Neuron (in vitro differentiated cells): ENCODE results near the gene MAP7.
A peak's percentile ranks its signal among the peaks of the same experiment; 100 is the strongest.
"Not testable (repeated sequence)": the region's sequence is repeated elsewhere in the genome, so short reads cannot be mapped to it uniquely, and the experiment has no call there.

Experiments
- H2AFZ ChIP-seq: one replicate; pipeline ENCODE4 v1.6.1; 2013; ENCODE audit warnings: low read depth, mild to moderate bottlenecking, inconsistent platforms, low read length, moderate library complexity
- H3K27me3 ChIP-seq: one replicate; pipeline ENCODE4 v1.6.1; 2013; ENCODE audit warnings: low read length; ENCODE audit not compliant: insufficient read depth
- H3K36me3 ChIP-seq: one replicate; pipeline ENCODE4 v1.6.1; 2013; ENCODE audit warnings: low read length; ENCODE audit not compliant: insufficient read depth
- H3K4me1 ChIP-seq: one replicate; pipeline ENCODE4 v1.6.1; 2013; ENCODE audit warnings: low read length; ENCODE audit not compliant: insufficient read depth
- H3K4me3 ChIP-seq: 2 replicates; pipeline ENCODE4 v1.5.1; 2013; ENCODE audit warnings: mild to moderate bottlenecking, low read length, moderate library complexity
- H3K9me3 ChIP-seq: one replicate; pipeline ENCODE4 v1.6.1; 2013; ENCODE audit warnings: low read length

MAP7 gene

DNA sequence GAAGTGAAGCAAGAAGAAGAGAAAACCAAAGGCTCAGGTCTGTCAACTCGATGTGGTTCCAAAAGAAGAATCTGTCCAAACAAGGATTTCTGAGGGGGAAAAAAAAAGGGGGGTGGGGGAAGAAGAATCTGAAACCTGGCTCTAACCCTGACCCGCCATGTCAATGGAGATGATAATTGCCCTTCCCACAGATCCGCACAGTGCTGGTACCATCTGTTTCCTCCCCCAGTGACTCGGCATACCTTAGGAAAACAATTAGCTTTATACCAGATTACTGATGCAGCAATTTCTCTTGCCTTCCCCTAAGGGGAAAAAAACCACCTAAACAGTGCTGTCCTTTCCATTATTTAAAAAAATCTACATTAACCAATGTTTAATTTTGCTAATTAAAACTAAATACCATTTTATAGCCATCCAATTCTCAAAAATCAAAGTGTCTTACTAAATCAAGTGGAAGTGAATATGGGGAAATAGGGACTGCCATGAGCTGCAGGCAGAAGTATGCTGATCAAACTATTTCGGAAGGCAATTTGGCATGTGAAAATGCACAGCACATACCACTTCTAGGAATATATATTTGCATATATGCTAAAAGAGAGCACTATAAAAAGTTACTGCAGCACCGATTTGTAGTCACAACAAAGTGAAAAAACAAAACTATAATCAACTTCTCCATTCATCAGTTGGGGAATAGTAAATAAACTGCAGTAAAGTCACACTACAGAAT lies 46.8 kb downstream of the MAP7 start:
- Histone ChIP-seq H3K4me1 (peaks cover 14% of the 10 kb centered on the region), H3K36me3 (no peaks in the 10 kb centered on the region), H3K27me3 (no peaks in the 10 kb centered on the region)

DNA sequence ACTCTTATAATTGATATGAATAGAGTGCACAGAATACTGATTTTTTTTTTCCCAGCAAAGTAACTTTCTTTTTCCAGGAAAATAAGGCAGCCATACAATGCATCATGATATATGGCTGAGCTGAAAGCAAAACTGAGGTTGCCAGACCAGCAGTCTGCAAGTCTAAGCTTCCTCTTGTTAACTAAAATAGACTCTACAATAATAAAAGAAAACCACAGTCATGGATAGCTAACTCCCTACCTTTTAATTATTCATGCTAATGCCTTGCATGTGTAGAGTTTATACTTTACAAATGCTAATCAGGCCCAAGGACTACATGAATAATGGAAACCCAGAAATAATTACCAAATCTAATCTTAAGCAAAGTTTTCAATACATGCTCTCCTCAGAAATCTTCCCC lies 47.4 kb downstream of the MAP7 start:
- Histone ChIP-seq H2AFZ (peak overlapping the region; percentile 40), H3K27me3 (no peaks in the 10 kb centered on the region), H3K9me3 (no peaks in the 10 kb centered on the region), H3K36me3 (no peaks in the 10 kb centered on the region), H3K4me3 (no peak overlapping the region), H3K4me1 (peaks cover 14% of the 10 kb centered on the region)

More for the DNA sequence above, 46.8 kb downstream of the MAP7 start:
- Histone ChIP-seq H3K4me3 (no peak overlapping the region), H2AFZ (peak overlapping the region; percentile 40), H3K9me3 (no peaks in the 10 kb centered on the region)

DNA sequence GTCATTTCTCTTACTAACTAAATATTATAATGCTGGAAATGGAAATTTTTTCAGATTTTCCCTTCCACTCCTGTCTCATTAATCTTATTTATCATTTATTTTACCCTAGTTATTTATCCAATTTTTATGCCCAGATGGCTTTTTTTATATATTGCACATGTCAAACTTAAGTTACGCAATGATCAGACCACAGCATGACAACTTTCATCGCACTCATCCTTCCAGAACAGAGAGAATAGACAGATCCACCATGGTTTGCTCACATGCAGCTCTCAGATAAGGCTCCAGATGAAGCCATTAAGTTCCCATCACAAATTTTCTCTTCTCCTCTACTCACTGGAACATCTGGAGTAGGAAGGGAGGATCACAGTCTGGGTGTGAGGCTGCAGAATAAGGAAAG lies 48.7 kb downstream of the MAP7 start:
- no peaks in the 10 kb centered on the region for H3K27me3 ChIP-seq
- peaks cover 14% of the 10 kb centered on the region for H3K4me1 ChIP-seq
- no peak overlapping the region for H2AFZ ChIP-seq
- H3K9me3 ChIP-seq, result no peaks in the 10 kb centered on the region
- no peaks in the 10 kb centered on the region for H3K36me3 ChIP-seq
- no peak overlapping the region for H3K4me3 ChIP-seq

DNA sequence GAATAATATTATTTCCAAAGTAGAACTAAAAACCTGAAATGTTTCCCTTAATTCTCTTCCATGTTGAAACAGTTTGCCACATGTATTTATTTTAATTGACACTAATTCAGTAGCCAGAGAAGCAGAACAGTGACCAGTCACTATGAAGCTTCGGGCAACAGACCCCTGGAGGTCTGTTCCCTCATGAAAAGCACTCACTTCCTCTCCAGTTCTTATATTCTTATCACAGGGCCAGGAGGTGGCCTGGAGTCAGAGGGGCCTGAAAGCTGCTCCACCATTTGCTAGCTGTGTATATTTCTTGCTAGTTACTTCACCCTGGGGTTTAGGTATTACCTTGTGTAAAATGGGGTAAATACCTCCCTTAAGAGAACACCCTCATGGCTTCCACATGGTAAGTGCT lies 49.1 kb downstream of the MAP7 start:
- Histone ChIP-seq H3K9me3 (no peaks in the 10 kb centered on the region), H3K36me3 (no peaks in the 10 kb centered on the region), H3K27me3 (no peaks in the 10 kb centered on the region), H2AFZ (no peak overlapping the region), H3K4me1 (peaks cover 14% of the 10 kb centered on the region), H3K4me3 (no peak overlapping the region)

DNA sequence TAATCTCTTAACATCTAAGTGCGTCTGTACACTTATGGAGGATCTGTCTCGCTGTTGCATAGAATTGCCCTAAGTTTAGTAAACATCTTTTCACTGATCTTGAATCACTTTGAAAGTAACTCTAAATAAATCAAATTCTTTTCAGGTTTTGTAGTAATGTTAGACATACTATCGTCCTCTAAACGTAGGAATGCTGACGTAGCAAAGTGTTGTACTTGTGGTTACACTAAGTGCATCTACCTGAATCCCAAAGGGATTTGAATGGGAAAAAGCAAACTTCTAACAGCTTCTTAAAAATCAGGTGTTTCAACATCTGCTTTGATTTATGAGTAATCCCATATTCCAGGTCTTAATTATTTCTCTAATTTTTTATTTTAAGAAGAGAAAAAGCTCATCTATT lies 49.8 kb downstream of the MAP7 start:
- Histone ChIP-seq H3K4me1 (peaks cover 14% of the 10 kb centered on the region), H3K36me3 (no peaks in the 10 kb centered on the region), H3K9me3 (no peaks in the 10 kb centered on the region), H3K4me3 (no peak overlapping the region), H3K27me3 (no peaks in the 10 kb centered on the region), H2AFZ (no peak overlapping the region)

DNA sequence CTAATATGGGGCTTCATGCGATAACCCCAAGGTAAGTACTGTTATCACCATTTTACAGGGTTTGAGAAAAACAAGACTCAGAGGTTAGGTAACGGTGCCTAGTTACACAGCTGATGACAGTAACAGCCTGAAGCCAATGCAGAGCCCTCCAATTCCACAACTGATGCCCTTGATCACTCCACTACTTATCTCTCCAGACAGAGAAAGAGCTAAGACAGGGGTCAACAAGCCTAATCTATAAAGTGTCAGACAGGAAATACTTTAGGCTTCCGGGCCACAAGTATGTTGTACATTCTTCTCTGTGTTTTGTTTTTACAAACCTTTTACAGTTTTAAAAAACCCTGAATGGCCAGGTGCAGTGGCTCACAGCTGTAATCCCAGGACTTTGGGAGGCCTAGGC lies 50.9 kb downstream of the MAP7 start:
- H3K27me3 ChIP-seq, result no peaks in the 10 kb centered on the region

DNA sequence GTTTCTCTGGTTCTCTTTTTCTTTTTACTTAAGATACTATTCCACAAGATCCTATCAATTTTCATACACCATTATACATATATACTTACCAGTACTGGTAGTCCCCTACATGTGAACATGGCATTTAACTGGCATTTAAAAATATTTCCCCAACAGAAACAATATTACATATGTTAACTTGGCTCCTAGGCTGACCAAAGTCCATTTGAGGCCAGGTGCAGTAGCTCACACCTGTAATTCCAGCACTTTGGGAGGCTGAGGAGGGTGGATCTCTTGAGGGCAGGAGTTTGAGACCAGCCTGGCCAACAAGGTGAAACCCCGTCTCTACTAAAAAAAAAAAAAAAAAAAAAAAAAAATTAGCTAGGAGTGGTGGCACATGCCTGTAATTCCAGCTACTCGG lies 53.8 kb downstream of the MAP7 start:
- H3K4me1 ChIP-seq, H3K27me3 ChIP-seq, H2AFZ ChIP-seq, H3K9me3 ChIP-seq, H3K4me3 ChIP-seq, H3K36me3 ChIP-seq: not testable (repeated sequence)

More for the DNA sequence above, 50.9 kb downstream of the MAP7 start:
- Histone ChIP-seq H3K4me1 (peaks cover 14% of the 10 kb centered on the region), H3K36me3 (no peaks in the 10 kb centered on the region), H2AFZ (no peak overlapping the region), H3K9me3 (no peaks in the 10 kb centered on the region), H3K4me3 (no peak overlapping the region)

DNA sequence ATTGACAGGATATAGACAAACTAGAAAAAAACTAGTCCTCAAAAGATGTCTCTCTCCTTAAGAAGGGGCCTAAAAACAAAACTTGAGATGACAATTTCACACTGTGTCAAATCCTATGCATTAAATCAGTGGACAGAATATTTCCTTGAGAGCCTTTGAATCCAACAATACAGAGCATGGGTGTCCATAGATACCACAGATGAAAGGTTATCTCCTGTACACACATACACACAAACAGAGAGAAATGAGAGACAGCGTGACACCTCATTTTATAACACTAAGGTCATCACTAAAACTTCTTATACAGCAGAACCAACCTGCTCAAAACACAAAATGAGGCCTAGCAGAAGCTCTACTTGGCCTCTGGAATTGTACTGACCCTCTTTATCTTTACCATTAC lies 55.5 kb downstream of the MAP7 start:
- Histone ChIP-seq H3K4me3 (no peak overlapping the region), H3K36me3 (no peaks in the 10 kb centered on the region), H3K27me3 (no peaks in the 10 kb centered on the region), H3K9me3 (no peaks in the 10 kb centered on the region), H2AFZ (no peak overlapping the region), H3K4me1 (no peaks in the 10 kb centered on the region)

DNA sequence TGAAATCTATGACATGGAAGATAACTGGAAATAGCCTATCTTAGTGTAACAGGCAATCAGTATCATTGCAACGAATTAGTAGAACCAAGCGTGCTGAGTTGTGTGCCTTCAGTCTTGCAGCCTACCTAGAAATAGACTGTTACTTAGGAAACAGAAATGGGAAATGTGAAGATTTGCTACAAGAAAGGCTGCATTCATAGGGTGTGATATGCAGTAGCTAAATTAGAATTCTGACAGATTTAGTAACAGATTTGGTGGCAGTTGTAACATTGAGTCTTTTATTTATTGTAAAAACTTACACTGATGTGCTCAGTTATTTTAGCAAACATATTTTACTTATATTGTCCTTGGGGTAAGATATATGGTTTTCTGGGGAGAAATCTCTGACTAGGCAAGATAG lies 56.2 kb downstream of the MAP7 start:
- Histone ChIP-seq H2AFZ (no peak overlapping the region), H3K4me1 (no peaks in the 10 kb centered on the region), H3K27me3 (no peaks in the 10 kb centered on the region), H3K4me3 (no peak overlapping the region), H3K36me3 (no peaks in the 10 kb centered on the region), H3K9me3 (no peaks in the 10 kb centered on the region)

DNA sequence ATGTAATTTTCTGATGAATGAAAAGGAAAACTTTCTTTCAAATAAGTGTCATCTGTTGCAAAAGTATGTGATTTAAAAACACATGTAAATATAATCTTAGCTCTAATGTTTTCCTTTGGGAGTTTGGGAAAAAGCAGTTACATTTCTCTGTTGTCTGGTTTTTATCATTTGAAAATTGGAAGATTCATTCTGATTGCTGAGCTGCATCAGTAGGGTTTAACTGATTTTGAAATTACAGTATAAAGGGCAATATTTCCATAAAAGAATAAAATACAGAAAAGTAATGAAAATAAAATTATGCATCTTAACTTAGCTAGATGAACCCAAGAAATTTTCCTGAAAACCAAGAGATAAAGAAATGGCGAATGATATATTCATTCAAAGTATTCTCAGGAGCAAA lies 57.8 kb downstream of the MAP7 start:
- Histone ChIP-seq H3K9me3 (no peaks in the 10 kb centered on the region), H3K4me1 (no peaks in the 10 kb centered on the region), H3K27me3 (no peaks in the 10 kb centered on the region), H3K36me3 (no peaks in the 10 kb centered on the region), H2AFZ (no peak overlapping the region), H3K4me3 (no peak overlapping the region)

DNA sequence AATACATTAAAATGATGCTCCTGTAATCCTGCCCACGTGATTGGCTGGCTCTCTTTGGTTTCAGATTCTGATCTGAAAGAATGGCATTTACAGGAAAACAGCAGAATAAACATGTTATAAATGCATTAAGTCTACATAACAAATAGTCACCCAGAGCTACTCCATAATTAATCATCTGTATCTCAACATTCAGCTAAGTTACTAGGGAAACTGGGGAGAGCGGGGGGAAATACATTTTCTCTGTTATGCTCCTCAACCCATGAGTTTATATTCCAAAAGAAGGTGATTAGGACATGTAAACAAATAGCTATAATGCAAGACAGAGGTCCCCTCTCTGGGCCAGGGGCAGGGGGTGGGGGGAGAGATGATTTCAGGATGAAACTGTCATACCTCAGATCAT lies 58.5 kb downstream of the MAP7 start:
- Histone ChIP-seq H3K36me3 (no peaks in the 10 kb centered on the region), H3K9me3 (no peaks in the 10 kb centered on the region), H3K4me3 (no peak overlapping the region), H3K27me3 (no peaks in the 10 kb centered on the region), H2AFZ (no peak overlapping the region), H3K4me1 (no peaks in the 10 kb centered on the region)

DNA sequence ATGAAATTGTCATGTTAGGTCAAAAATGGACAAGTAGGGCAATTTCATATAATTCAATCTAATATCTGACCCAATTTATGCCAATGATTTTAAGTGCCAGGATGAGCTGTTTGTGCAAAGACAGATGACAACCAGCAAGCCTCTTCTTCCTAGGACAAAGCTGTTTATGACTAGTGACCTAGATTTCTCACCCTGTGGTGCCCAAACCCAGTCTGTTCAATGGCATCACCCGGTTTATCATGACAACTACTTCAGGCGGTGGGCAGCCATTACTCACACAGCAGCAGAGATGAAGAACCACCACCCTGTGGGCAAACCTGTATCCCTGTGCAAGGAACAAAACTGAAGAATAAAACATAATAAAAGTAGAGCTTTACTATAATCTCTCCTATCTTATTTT lies 59.0 kb downstream of the MAP7 start:
- H3K36me3 ChIP-seq, result no peaks in the 10 kb centered on the region
- no peak overlapping the region for H2AFZ ChIP-seq
- H3K4me1 ChIP-seq, result no peaks in the 10 kb centered on the region
- no peaks in the 10 kb centered on the region for H3K9me3 ChIP-seq
- no peak overlapping the region for H3K4me3 ChIP-seq
- H3K27me3 ChIP-seq, result no peaks in the 10 kb centered on the region

DNA sequence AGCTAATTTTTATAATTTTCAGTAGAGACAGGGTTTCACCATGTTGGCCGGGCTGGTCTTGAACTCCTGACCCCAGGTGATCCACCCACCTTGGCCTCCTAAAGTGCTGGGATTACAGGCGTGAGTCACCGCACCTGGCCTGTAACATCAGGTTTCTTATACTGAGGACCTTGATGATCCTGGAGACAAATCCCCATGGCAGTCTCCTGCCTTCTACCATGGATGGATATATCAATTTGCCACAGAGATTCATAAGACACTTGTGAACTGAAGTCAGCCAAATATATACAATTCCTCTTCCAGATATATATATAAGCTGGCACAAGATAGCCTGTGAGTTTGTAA lies 60.6 kb downstream of the MAP7 start:
- H2AFZ ChIP-seq, H3K36me3 ChIP-seq, H3K9me3 ChIP-seq, H3K4me1 ChIP-seq, H3K27me3 ChIP-seq, H3K4me3 ChIP-seq: not testable (repeated sequence)

DNA sequence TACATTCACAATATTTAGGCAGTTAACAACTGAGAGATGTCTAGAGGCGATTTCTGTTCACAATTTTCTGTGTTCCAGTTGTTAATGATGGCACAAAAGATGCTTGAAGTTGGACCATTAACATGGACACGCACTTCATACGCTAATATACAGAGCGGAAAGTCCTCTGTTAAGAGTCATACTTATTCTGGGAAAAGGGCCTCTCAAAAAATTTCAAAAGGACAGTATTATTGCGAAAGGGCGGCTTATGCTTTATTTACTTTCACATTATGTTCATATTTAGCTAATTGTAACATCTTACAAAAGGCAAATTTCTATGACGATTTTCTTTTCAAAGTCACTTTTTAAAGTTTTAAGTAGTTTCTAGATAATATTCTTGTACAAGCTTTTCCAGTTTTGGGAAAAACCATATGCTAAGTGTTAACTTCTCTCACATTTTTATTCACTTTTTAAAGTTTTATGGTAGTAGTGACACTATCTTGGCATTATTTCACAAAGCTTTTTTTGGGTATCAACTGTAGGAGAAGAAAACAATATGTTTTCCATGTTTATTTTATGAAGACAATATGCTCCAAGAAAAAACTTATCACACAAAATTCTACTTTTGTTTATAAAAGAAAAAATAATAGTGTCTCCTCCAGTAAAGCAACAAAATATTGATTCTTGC lies 62.3 kb downstream of the MAP7 start:
- Histone ChIP-seq H2AFZ (no peak overlapping the region), H3K4me1 (no peaks in the 10 kb centered on the region), H3K27me3 (no peaks in the 10 kb centered on the region), H3K9me3 (no peaks in the 10 kb centered on the region), H3K4me3 (no peak overlapping the region), H3K36me3 (no peaks in the 10 kb centered on the region)
